Lower lobe of right lung (tissue), 2 donors: Measurements from ENCODE around the gene EPB41. TPM values are rescaled to one million over a fixed set of nuclear protein-coding genes. Genes with fewer than 3 reads are reported as not detected.
"Not testable (repeated sequence)": the region's sequence is repeated elsewhere in the genome, so short reads cannot be mapped to it uniquely, and the experiment has no call there.

Experiments
- ATAC-seq, 2 donors: fragments of 200-7000 bp; cut with Tn5 transposase; one replicate each; pipeline ENCODE4 v1.9.1; 2020 to 2022; ENCODE audit warnings: mild to moderate bottlenecking in 2 of 2, moderate library complexity in 2 of 2
- DNase-seq: peaks from one replicate; pipeline ENCODE4 v3.0.0-alpha.2; 2020
- H3K27ac ChIP-seq: fragments of 200-600 bp; one replicate; pipeline ENCODE4 v1.8.0; 2022
- H3K27me3 ChIP-seq: fragments of 200-600 bp; one replicate; pipeline ENCODE4 v1.8.0; 2022; ENCODE audit warnings: low read depth
- H3K36me3 ChIP-seq: fragments of 200-600 bp; one replicate; pipeline ENCODE4 v1.8.0; 2022; ENCODE audit warnings: mild to moderate bottlenecking
- H3K4me1 ChIP-seq: fragments of 200-600 bp; one replicate; pipeline ENCODE4 v1.8.0; 2022
- H3K4me3 ChIP-seq: fragments of 200-600 bp; one replicate; pipeline ENCODE4 v1.8.0; 2022; ENCODE audit warnings: mild to moderate bottlenecking
- H3K9me3 ChIP-seq: fragments of 200-600 bp; one replicate; pipeline ENCODE4 v1.8.0; 2022
- intact Hi-C: fragments of 100-400 bp; cut with DNase I; formaldehyde crosslinking; loops from one replicate; pipeline ENCODE4 v1.11.0; 2022
- total RNA-seq: library from RNA; stranded (reverse); fragmentation: NEBNext Ultra II Directional; extraction: Animal tissue kit (Norgen Biotek cat#: 25700); gene quantifications from one replicate; pipeline ENCODE4 v1.2.1, GENCODE V29; 2021
- TF ChIP-seq, protein P1 (sequence below): fragments of 200-600 bp; IDR thresholded peaks from one replicate; pipeline ENCODE4 v1.8.0; 2022; ENCODE audit warnings: antibody characterized with exemption, mild to moderate bottlenecking
- donor health status: DM: no; HTN: yes; CAD: no; lungs with severe emphysema.

Gene EPB41
- total RNA-seq, 1 donor from 2014 or later: 58.6 TPM

DNA sequence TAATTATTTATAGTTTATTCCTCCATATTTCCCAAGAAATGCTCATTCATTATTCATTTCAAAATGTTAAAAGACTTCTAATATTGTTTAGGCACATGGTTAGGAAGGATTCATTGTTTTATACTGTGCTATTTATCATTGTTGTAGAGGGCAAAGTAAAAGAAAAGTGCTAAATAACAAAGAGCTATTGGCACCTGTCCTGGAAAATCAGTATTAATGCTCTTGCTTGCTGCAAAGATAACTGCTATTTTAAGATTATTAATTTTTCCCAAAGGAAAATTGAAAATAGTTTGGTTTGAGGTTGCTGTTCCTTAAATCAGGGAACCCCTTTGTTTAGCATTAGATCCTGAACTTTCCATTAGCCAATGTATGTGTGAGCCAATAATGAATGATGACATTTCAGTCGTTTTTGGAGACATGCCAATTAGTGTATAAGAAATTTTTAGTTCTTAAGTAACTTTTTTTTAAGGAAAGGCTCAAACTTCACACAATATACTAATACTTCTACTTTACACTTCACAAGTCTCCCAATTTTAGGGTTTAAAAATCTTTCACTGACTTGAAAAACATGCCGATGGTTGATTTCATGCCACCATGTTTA, 39.9 kb downstream of the EPB41 start:
- Histone ChIP-seq H3K27ac (no peak overlapping the region), H3K27me3 (no peaks in the 10 kb centered on the region), H3K9me3 (no peaks in the 10 kb centered on the region), H3K4me1 (no peaks in the 10 kb centered on the region), H3K36me3 (no peaks in the 10 kb centered on the region), H3K4me3 (no peak overlapping the region)
- TF ChIP-seq, protein P1, sequence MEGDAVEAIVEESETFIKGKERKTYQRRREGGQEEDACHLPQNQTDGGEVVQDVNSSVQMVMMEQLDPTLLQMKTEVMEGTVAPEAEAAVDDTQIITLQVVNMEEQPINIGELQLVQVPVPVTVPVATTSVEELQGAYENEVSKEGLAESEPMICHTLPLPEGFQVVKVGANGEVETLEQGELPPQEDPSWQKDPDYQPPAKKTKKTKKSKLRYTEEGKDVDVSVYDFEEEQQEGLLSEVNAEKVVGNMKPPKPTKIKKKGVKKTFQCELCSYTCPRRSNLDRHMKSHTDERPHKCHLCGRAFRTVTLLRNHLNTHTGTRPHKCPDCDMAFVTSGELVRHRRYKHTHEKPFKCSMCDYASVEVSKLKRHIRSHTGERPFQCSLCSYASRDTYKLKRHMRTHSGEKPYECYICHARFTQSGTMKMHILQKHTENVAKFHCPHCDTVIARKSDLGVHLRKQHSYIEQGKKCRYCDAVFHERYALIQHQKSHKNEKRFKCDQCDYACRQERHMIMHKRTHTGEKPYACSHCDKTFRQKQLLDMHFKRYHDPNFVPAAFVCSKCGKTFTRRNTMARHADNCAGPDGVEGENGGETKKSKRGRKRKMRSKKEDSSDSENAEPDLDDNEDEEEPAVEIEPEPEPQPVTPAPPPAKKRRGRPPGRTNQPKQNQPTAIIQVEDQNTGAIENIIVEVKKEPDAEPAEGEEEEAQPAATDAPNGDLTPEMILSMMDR: no peak
- no peak for DNase-seq
- intact Hi-C loops: no loop called here
- no peak for ATAC-seq

DNA sequence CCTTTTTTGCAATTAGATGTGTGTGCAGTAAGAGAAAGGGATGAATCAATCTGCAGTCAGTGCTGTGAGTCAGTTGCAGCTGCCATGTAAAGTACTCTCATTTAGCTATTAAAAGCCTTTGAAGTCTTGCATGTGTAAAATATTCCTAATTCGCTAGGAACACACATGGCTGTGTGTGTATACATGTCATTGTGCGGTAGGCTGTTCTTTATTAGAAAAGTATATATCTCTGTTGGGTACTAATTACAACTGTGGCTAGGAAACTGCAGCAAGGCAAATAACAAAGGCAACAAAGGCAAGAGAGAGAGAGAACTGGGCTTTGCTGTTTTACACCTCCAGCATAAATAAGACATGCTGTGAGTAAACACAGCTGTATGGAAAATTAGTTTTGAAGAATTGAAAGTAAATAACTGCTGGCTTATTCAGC, 41.7 kb downstream of the EPB41 start:
- no peak for ATAC-seq
- TF ChIP-seq, protein P1: no peak
- H3K27me3 ChIP-seq: no peaks in the 10 kb centered on the region

DNA sequence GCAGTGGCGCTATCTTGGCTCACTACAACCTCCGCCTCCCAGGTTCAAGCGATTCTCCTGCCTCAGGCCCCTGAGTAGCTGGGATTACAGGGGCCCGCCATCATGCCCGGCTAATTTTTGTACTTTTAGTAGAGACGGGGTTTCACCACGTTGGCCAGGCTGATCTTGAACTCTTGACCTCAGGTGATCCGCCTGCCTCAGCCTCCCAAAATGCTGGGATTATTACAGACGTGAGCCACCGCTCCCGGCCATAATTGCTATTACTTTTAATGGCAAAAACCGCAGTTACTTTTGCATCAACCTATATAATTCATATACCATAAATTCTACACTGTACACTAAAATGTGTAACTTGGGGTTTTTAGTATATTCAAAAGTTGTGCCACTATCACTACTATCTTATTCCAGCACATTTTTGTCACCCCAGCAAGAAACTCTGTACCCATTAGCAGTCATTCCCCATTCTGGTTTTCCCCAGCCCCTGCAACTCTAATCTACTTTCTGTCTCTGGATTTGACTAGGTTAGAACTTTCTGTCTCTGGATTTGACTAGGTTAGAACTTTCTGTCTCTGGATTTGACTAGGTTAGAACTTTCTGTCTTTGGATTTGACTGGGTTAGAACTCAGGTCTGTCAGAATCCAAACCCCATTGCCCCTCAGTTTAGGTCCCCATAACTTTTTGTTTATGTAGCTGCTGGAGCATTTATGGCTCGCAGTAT, 47.9 kb downstream of the EPB41 start:
- H3K27me3 ChIP-seq, H3K4me3 ChIP-seq, H3K27ac ChIP-seq, H3K4me1 ChIP-seq, H3K36me3 ChIP-seq, DNase-seq, H3K9me3 ChIP-seq, ATAC-seq, intact Hi-C loops: not testable (repeated sequence)

More for the DNA sequence above, 41.7 kb downstream of the EPB41 start:
- H3K4me3 ChIP-seq: no peak overlapping the region
- no peaks in the 10 kb centered on the region for H3K36me3 ChIP-seq
- no peaks in the 10 kb centered on the region for H3K4me1 ChIP-seq
- intact Hi-C loops: no loop called here
- H3K9me3 ChIP-seq: no peaks in the 10 kb centered on the region
- no peak for DNase-seq
- no peak overlapping the region for H3K27ac ChIP-seq

DNA sequence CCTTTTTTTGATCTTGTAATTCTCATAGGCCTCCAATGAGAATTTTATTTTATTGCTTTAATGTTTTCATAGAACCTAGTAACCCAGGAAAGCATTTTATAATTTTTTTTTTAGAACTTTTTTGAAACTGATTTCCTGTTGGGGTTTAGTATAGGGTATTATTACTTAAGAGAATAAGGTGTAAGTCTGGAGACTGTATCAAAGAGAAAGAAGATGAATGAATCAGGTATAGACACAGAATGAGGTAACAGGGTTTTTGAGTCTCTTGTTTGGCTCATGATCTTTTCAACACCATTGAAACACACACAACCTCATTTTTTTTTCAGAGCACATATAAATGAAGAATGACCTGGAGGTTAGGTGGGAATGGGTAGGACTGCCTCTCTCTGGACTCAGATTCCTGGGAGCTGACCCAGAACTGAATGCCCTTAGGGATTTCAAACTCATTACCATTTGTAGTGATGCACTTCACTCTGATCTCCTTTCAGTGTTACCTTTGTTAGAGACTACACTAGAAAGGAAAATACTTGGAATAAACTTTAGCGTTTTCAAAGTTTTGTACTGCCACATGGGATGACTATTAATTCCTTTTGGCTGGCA, 51.0 kb downstream of the EPB41 start:
- no peak overlapping the region for H3K4me3 ChIP-seq
- no peak for ATAC-seq
- intact Hi-C loops: no loop called here
- DNase-seq: no peak
- no peak overlapping the region for H3K27ac ChIP-seq
- no peaks in the 10 kb centered on the region for H3K4me1 ChIP-seq
- no peaks in the 10 kb centered on the region for H3K36me3 ChIP-seq
- no peaks in the 10 kb centered on the region for H3K27me3 ChIP-seq
- TF ChIP-seq, protein P1: no peak
- H3K9me3 ChIP-seq: no peaks in the 10 kb centered on the region

DNA sequence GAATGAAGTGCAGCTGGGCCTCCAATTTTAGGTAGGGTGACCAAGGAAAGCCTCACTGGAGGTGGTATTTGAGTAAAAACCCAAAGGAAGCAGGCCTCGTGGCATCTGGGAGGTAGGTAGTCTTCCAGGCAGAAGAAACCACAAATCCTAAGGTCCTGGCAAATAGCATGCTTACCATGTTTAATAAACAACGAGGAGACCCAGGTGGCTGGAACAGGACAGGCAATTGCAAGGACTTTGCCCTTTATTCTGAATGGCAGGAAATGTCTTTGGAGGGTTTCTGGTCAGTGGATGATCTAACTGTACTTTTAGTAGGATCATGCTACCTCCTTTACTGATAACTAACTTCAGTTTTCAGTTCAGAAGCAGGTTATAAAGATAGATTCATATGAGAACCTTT, 52.2 kb downstream of the EPB41 start:
- Histone ChIP-seq H3K4me3 (no peak overlapping the region), H3K27ac (no peak overlapping the region), H3K27me3 (no peaks in the 10 kb centered on the region), H3K4me1 (no peaks in the 10 kb centered on the region), H3K9me3 (no peaks in the 10 kb centered on the region), H3K36me3 (no peaks in the 10 kb centered on the region)
- DNase-seq (no peak), ATAC-seq (no peak)
- intact Hi-C loops: no loop called here
- TF ChIP-seq, protein P1: no peak
